Prostate gland (tissue), 2 donors: ENCODE results near the gene GALNTL6.

Experiments used
- CTCF ChIP-seq, 4 experiments: fragments of 200-600 bp in 2 of 4; fragments of 450-650 bp in 2 of 4; sonication (generic) in 2 of 4; IDR thresholded peaks; 1 replicate in 3 of 4; 2 replicates in 1 of 4; pipeline ENCODE4 v1.5.1; 2016 to 2019; ENCODE audit warnings: antibody characterized with exemption in 4 of 4, mild to moderate bottlenecking in 2 of 4, moderate library complexity in 2 of 4
- POLR2A ChIP-seq: fragments of 450-650 bp; IDR thresholded peaks from one replicate; pipeline ENCODE4 v1.6.1; 2016; ENCODE audit warnings: antibody characterized with exemption, mild to moderate bottlenecking

GRCh38 chr4:172887959-172888358 is 1074.8 kb downstream of the GALNTL6 start:
- TF ChIP-seq CTCF (IDR thresholded peaks at IDR 0.05) = no peak
- no peak for TF ChIP-seq POLR2A
